Breast epithelium (tissue), 4 donors: ENCODE data around the gene SSTR5. TPM values are rescaled to one million over a fixed set of nuclear protein-coding genes. Genes with fewer than 3 reads are reported as not detected.

ENCODE experiments used
- DNase-seq, 2 donors: peaks; one replicate each; pipeline ENCODE4 v3.0.0-alpha.2; 2019; ENCODE audit warnings: low spot score in 2 of 2
- H3K27ac ChIP-seq, 2 donors: fragments of 200-600 bp; sonication (generic) in 1 of 2; one replicate each; pipeline ENCODE4 v1.5.1; 2016 to 2019; ENCODE audit warnings: mild to moderate bottlenecking in 1 of 2
- H3K27me3 ChIP-seq, 2 donors: fragments of 200-600 bp; sonication (generic) in 1 of 2; one replicate each; pipeline versions ENCODE4 v1.5.1 to v1.6.0; 2017 to 2019; ENCODE audit warnings: control low read depth in 1 of 2, mild to moderate bottlenecking in 1 of 2
- H3K36me3 ChIP-seq: fragments of 200-600 bp; one replicate; pipeline ENCODE4 v1.5.1; 2019
- H3K4me1 ChIP-seq, 2 donors: fragments of 200-600 bp; sonication (generic); one replicate each; pipeline ENCODE4 v1.5.1; 2016 to 2019; ENCODE audit warnings: control low read depth in 1 of 2
- H3K4me3 ChIP-seq, 3 donors: fragments of 200-600 bp; sonication (generic); 1 replicate in 2 of 3; 2 replicates in 1 of 3; pipeline ENCODE4 v1.5.1; 2016 to 2019; ENCODE audit warnings: mild to moderate bottlenecking in 3 of 3, moderate library complexity in 2 of 3
- H3K9me3 ChIP-seq, 2 donors: fragments of 200-600 bp; sonication (generic) in 1 of 2; one replicate each; pipeline ENCODE4 v1.5.1; 2016 to 2019; ENCODE audit warnings: control low read depth in 1 of 2
- POLR2A ChIP-seq: fragments of 450-650 bp; IDR thresholded peaks from one replicate; pipeline ENCODE4 v1.6.1; 2016; ENCODE audit warnings: antibody characterized with exemption, mild to moderate bottlenecking, moderate library complexity
- POLR2AphosphoS5 ChIP-seq, 3 donors: sonication (generic); formaldehyde crosslinking; IDR thresholded peaks; one replicate each; pipeline ENCODE4 v1.6.1; 2017; ENCODE audit warnings: antibody characterized with exemption in 3 of 3
- intact Hi-C: fragments of 100-400 bp; cut with DNase I; formaldehyde crosslinking; loops from one replicate; pipeline ENCODE4 v1.15.1; 2023; ENCODE audit warnings: low total_unique reads
- total RNA-seq, 3 donors: library from RNA; depleted of rRNA; stranded (reverse); fragments of >200 nt; gene quantifications; one replicate each; pipeline ENCODE4 v1.1.0, GENCODE V29; 2016
- TF ChIP-seq, protein P1 (sequence below), 3 donors: fragments of 450-650 bp; IDR thresholded peaks; one replicate each; pipeline ENCODE4 v1.5.1; 2016 to 2017; ENCODE audit warnings: antibody characterized with exemption in 3 of 3, mild to moderate bottlenecking in 3 of 3, moderate library complexity in 3 of 3

Gene SSTR5
- total RNA-seq, 3 donors from 2014 or later = not detected

DNA sequence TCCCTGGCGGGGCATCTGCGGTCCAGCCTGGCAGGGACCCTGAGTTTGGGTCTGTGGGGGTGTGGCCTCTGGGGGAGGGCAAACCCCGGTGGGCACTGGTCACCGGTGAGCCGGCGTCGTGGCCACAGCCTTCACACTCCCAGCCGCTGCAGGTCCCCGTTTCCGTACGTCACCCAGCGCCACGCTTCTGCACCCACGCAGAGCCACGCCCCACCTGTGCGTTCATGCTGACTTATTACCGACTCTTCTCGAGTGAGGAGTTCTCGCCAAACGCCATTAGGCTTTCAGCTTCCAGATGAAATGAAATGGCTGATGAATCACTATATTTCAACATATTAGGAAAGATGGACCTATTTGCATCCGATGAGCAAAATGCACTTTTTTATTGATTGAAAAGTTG, 8.8 kb upstream of the SSTR5 start:
- DNase-seq = no peak
- Histone ChIP-seq H3K27me3 (peaks cover 2 to 87% of the 10 kb centered on the region in 2 donors), H3K4me3 (no peak overlapping the region), H3K36me3 (no peaks in the 10 kb centered on the region), H3K4me1 (no peaks in the 10 kb centered on the region), H3K9me3 (peaks cover 0 to 6% of the 10 kb centered on the region in 2 donors), H3K27ac (no peak overlapping the region)
- intact Hi-C loops = loop anchor here (10.0 kb wide), 1 partner anchor 391 kb away; no protein-coding TSS in a partner anchor
- TF ChIP-seq, protein P1, sequence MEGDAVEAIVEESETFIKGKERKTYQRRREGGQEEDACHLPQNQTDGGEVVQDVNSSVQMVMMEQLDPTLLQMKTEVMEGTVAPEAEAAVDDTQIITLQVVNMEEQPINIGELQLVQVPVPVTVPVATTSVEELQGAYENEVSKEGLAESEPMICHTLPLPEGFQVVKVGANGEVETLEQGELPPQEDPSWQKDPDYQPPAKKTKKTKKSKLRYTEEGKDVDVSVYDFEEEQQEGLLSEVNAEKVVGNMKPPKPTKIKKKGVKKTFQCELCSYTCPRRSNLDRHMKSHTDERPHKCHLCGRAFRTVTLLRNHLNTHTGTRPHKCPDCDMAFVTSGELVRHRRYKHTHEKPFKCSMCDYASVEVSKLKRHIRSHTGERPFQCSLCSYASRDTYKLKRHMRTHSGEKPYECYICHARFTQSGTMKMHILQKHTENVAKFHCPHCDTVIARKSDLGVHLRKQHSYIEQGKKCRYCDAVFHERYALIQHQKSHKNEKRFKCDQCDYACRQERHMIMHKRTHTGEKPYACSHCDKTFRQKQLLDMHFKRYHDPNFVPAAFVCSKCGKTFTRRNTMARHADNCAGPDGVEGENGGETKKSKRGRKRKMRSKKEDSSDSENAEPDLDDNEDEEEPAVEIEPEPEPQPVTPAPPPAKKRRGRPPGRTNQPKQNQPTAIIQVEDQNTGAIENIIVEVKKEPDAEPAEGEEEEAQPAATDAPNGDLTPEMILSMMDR (IDR thresholded peaks at IDR 0.05) = no peak
- TF ChIP-seq POLR2AphosphoS5 (IDR thresholded peaks at IDR 0.05) (no peak), POLR2A (no peak)

GRCh38 chr16:1065469-1066128, 6.9 kb upstream of the SSTR5 start:
- Histone ChIP-seq H3K4me1 (no peaks in the 10 kb centered on the region), H3K27me3 (peaks cover 2 to 97% of the 10 kb centered on the region in 2 donors)
- TF ChIP-seq POLR2AphosphoS5 (IDR thresholded peaks at IDR 0.05) (no peak), POLR2A (no peak)
- TF ChIP-seq, protein P1 (IDR thresholded peaks at IDR 0.05) = no peak

GRCh38 chr16:1066584-1067172, 5.9 kb upstream of the SSTR5 start:
- DNase-seq = no peak
- no peak overlapping the region for H3K4me3 ChIP-seq
- H3K9me3 ChIP-seq = no peaks in the 10 kb centered on the region
- no peak overlapping the region for H3K27ac ChIP-seq
- TF ChIP-seq, protein P1 (IDR thresholded peaks at IDR 0.05) = no peak
- TF ChIP-seq POLR2AphosphoS5 (IDR thresholded peaks at IDR 0.05) = no peak
- TF ChIP-seq POLR2A = no peak
- H3K36me3 ChIP-seq = no peaks in the 10 kb centered on the region
- peaks cover 2 to 98% of the 10 kb centered on the region in 2 donors for H3K27me3 ChIP-seq
- intact Hi-C loops = loop anchor here (10.0 kb wide), 1 partner anchor 388 kb away; no protein-coding TSS in a partner anchor
- no peaks in the 10 kb centered on the region for H3K4me1 ChIP-seq

More at GRCh38 chr16:1065469-1066128, 6.9 kb upstream of the SSTR5 start:
- intact Hi-C loops = loop anchor here (10.0 kb wide), 1 partner anchor 389 kb away; no protein-coding TSS in a partner anchor
- Histone ChIP-seq H3K27ac (no peak overlapping the region), H3K4me3 (no peak overlapping the region), H3K9me3 (no peaks in the 10 kb centered on the region), H3K36me3 (no peaks in the 10 kb centered on the region)
- DNase-seq = no peak

DNA sequence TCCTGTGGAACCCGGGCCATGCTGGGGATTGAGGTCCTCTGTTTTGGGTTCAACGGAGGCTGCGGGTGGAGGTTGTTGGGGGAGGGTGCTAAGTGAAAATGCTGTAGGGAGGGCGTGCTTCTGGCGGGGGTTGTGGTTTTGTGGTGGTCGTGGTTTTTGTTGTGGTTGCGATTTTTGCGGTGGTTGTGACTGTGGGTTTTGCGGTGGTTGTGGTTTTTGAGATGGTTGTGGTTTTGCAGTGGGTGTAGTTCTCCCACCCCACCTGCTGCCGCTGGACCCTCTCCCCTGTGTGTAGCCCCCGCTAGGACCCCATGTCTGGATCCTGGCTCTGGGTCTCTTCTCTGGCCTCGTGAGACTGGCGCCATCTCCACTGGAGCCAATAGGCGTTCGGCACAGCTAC, 4.9 kb upstream of the SSTR5 start:
- Histone ChIP-seq H3K9me3 (no peaks in the 10 kb centered on the region), H3K27ac (no peak overlapping the region), H3K36me3 (no peaks in the 10 kb centered on the region), H3K27me3 (peaks cover 2 to 98% of the 10 kb centered on the region in 2 donors), H3K4me3 (no peak overlapping the region), H3K4me1 (no peaks in the 10 kb centered on the region)
- DNase-seq = no peak
- intact Hi-C loops = loop anchor here (10.0 kb wide), 1 partner anchor 387 kb away; no protein-coding TSS in a partner anchor
- TF ChIP-seq POLR2AphosphoS5 (IDR thresholded peaks at IDR 0.05) (no peak), POLR2A (no peak)
- TF ChIP-seq, protein P1 (IDR thresholded peaks at IDR 0.05) = no peak

- Histone ChIP-seq H3K9me3 (no peaks in the 10 kb centered on the region), H3K27ac (no peak overlapping the region), H3K4me1 (no peaks in the 10 kb centered on the region), H3K4me3 (no peak overlapping the region), H3K27me3 (peaks cover 2 to 98% of the 10 kb centered on the region in 2 donors), H3K36me3 (no peaks in the 10 kb centered on the region)
- DNase-seq = no peak
- TF ChIP-seq, protein P1 (IDR thresholded peaks at IDR 0.05) = no peak
- no peak for TF ChIP-seq POLR2AphosphoS5 (IDR thresholded peaks at IDR 0.05)
- no peak for TF ChIP-seq POLR2A
- intact Hi-C loops = loop anchor here (10.0 kb wide), 1 partner anchor 386 kb away; no protein-coding TSS in a partner anchor
Measured at GRCh38 chr16:1068451-1068850, 4.1 kb upstream of the SSTR5 start.
